GM10248 (cell line): ENCODE measurements around the gene ERC2.
"Not testable (repeated sequence)": the region's sequence is repeated elsewhere in the genome, so short reads cannot be mapped to it uniquely, and the experiment has no call there.

Source experiments
- CTCF ChIA-PET: fragments of 300-600 bp; sonication (Branson Sonifier 250); formaldehyde crosslinking; extraction: SDS; loops from one replicate; lab custom pipeline; 2021; ENCODE audit warnings: antibody characterized with exemption; lab: Yijun Ruan, JAX
- POLR2A ChIA-PET: fragments of 350-650 bp; sonication (Branson Sonifier 250); formaldehyde crosslinking; extraction: SDS; loops from one replicate; lab custom pipeline; 2020; ENCODE audit warnings: antibody characterized with exemption; lab: Yijun Ruan, JAX
- DNase-seq: peaks from one replicate; pipeline ENCODE4 v3.0.0; 2012; ENCODE audit errors: extremely low spot score
- TF ChIP-seq, protein P1 (sequence below): IDR thresholded peaks from 2 replicates; pipeline ENCODE4 v1.5.1; 2012; ENCODE audit warnings: mild to moderate bottlenecking, low read depth; ENCODE audit errors: extremely low read depth, missing control alignments, control extremely low read depth

The ERC2 gene

DNA sequence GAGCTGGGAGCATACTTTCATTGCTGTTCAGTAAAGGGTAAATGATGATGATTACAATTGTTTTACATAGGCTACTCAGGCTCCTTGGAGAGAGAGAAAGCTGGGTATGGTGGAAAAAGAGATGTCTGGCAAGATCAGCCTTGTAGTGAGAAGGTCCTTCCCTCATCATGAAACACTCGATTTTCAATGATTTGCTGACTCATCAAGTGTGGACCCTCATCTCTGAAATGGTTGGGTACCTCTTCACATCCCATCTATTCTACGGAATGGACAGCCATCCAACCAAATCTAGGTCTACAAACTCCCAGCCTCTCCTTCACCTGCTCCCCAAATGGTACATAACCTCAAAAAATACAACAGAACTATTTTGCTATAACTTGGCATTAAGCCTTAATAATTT, 610.6 kb downstream of the ERC2 start:
- DNase-seq, result no peak
- TF ChIP-seq, protein P1, sequence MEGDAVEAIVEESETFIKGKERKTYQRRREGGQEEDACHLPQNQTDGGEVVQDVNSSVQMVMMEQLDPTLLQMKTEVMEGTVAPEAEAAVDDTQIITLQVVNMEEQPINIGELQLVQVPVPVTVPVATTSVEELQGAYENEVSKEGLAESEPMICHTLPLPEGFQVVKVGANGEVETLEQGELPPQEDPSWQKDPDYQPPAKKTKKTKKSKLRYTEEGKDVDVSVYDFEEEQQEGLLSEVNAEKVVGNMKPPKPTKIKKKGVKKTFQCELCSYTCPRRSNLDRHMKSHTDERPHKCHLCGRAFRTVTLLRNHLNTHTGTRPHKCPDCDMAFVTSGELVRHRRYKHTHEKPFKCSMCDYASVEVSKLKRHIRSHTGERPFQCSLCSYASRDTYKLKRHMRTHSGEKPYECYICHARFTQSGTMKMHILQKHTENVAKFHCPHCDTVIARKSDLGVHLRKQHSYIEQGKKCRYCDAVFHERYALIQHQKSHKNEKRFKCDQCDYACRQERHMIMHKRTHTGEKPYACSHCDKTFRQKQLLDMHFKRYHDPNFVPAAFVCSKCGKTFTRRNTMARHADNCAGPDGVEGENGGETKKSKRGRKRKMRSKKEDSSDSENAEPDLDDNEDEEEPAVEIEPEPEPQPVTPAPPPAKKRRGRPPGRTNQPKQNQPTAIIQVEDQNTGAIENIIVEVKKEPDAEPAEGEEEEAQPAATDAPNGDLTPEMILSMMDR, result no peak
- ChIA-PET CTCF (interaction anchor here (0.9 kb wide), 1 partner anchor 11 kb away, joined by 3 read pairs; no protein-coding TSS in a partner anchor), POLR2A (no interaction called here)

DNA sequence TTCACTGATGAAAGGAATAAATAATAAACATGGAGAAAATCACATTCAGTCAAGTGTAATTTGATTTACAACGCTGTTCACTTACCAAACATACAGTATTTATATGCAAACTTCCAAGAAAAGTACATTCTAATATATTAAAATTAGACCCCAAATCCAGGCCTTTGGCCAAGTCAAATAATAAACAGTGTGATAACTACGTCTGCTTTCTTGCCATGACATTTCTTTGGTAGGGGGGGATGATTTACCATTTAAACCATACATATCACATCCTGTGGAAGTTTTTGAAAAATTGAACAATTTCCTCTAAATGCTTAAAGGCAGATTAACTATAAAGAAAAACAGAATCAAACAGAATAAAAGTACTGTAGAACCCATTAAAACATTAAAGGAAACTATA, 613.0 kb downstream of the ERC2 start:
- TF ChIP-seq, protein P1, result no peak
- no peak for DNase-seq
- POLR2A ChIA-PET, result no interaction called here
- CTCF ChIA-PET, result no interaction called here

DNA sequence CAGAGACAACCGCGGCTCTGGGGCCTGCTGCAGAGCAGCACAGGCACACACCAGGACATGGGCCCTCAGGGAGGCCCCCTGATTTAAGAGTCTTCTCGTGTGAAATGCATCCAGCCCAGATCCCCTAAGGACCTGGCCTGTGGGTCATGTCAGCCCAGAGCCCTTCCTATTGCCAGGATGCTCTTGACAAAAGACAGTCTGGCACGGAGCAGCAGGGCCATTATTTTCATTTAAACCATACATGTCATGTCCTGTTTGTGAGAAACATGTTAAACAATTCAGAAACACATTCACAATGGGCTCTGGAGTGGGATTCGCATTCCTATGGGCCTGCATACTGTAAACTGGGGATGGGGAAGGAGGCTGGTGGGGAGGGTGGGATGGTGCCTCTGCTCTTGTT, 613.8 kb downstream of the ERC2 start:
- ChIA-PET CTCF (no interaction called here), POLR2A (no interaction called here)
- TF ChIP-seq, protein P1, result no peak
- DNase-seq, result no peak

DNA sequence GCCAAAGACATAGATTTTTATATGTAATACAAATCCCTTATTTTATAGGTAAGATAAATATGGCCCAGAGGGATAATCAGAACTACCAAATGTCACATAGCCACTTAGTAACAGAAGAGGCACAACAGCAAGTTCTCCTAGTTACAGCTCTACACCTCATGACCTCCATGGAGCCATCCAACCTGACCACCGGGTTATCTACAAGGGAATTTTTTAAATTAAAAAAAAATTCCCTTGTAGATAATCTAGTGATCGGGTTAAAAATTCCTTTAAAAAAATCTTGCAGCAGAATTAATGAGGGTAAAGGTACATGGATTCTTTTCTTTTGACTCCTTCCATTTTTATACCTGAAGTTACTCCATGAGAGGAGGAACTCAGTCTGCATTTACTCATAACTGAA, 615.9 kb downstream of the ERC2 start:
- TF ChIP-seq, protein P1, result no peak
- ChIA-PET CTCF (no interaction called here), POLR2A (no interaction called here)
- no peak for DNase-seq

DNA sequence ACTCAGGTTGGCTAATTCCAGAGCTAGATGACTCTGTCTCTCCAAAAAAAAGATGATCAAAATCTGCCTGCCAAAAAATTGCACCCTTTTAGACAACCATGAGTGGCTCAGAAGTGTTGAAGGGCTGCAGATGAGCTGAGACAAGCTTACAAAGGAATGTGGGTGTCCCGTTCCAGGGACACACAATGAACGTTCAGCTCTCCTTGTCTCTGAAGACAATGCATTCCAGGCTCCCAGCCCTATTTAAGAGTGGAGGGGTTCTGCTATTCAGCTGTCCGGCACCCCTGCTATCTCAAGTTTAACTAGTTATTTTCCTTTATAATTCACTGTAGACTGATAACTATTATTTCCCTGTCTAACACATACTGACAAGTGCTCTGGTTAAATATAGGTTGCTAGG, 626.1 kb downstream of the ERC2 start:
- TF ChIP-seq, protein P1, result no peak
- DNase-seq, result no peak
- ChIA-PET CTCF (no interaction called here), POLR2A (no interaction called here)

DNA sequence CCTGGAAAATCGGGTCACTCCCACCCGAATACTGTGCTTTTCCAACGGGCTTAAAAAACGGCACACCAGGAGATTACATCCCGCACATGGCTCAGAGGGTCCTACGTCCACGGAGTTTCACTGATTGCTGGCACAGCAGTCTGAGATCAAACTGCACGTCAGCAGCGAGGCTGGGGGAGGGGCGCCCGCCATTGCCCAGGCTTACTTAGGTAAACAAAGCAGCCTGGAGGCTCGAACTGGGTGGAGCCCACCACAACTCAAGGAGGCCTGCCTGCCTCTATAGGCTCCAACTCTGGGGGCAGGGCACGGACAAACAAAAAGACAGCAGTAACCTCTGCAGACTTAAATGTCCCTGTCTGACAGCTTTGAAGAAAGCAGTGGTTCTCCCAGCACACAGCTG, 636.4 kb downstream of the ERC2 start:
- DNase-seq, POLR2A ChIA-PET, CTCF ChIA-PET: not testable (repeated sequence)

DNA sequence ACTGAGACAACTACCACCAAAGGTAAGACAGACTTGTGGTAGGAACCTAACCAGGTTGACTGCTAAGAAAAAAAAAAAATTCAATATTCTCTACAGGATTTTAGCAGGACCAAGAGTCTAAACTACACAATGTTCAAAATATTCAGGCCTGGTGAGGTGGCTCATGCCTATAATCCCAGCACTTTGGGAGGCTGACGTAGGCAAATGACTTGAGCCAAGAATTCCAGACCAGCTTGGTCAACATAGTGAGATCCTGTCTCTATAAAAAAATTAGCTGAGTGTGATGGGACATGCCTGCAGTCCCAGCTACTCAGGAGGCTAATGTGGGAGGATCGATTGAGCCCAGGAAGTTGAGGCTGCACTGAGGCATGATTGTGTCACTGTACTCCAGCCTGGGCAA, 639.6 kb downstream of the ERC2 start:
- TF ChIP-seq, protein P1, result no peak
- CTCF ChIA-PET, result interaction anchor here (1.4 kb wide), 1 partner anchor 11 kb away, joined by 3 read pairs; no protein-coding TSS in a partner anchor
- POLR2A ChIA-PET, result no interaction called here
- no peak for DNase-seq
